Erythroblast (primary cell): ENCODE results near the gene NEDD4L.

ENCODE experiments used
- GATA1 ChIP-seq: IDR thresholded peaks from 2 replicates; pipeline ENCODE4 v1.6.1; 2011; ENCODE audit warnings: low read depth, mild to moderate bottlenecking, control low read depth, low read length, moderate library complexity
- POLR2A ChIP-seq: IDR thresholded peaks from 2 replicates; pipeline ENCODE4 v1.6.1; 2011; ENCODE audit warnings: mild to moderate bottlenecking, low read length

DNA sequence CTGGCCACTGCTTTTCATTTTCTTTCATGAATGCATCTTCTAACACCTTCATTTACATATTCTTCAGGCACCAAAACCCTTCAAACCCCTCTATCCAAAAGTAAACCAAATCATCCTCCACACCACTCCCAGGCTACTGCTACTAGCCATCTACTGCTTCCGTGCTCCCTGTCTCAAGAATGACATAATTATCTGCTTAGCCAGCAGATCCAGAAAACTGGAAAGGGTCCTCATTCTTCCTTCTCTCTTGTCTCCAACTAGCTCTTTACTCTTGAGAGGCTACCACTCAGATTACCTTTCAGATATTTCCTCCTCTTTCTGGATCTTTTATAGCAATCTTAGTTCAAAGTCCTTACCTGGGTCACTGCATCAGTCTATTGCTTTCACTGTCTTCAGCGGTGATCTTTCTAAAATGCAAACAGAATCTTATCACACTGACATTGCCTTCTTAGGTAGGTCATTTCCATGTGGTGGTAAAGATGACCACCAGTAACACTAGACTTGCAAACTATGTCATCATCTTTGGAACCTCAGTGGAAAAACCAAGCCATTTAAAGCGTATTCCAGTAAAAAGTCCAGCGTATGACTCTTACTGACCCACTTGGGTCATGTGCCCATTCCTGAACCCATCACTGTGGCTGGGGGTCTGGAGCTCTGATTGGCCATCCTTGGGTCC lies 15.8 kb upstream of the NEDD4L start:
- TF ChIP-seq POLR2A, result no peak
- TF ChIP-seq GATA1, result no peak
